HG03064 (cell line): ENCODE data around the gene FLOT1.

Source experiments
- ATAC-seq: cut with Tn5 transposase; IDR thresholded peaks from one replicate; pipeline ENCODE4 v1.9.1; 2021; ENCODE audit warnings: low read depth; ENCODE audit not compliant: unreplicated experiment

FLOT1 gene

DNA sequence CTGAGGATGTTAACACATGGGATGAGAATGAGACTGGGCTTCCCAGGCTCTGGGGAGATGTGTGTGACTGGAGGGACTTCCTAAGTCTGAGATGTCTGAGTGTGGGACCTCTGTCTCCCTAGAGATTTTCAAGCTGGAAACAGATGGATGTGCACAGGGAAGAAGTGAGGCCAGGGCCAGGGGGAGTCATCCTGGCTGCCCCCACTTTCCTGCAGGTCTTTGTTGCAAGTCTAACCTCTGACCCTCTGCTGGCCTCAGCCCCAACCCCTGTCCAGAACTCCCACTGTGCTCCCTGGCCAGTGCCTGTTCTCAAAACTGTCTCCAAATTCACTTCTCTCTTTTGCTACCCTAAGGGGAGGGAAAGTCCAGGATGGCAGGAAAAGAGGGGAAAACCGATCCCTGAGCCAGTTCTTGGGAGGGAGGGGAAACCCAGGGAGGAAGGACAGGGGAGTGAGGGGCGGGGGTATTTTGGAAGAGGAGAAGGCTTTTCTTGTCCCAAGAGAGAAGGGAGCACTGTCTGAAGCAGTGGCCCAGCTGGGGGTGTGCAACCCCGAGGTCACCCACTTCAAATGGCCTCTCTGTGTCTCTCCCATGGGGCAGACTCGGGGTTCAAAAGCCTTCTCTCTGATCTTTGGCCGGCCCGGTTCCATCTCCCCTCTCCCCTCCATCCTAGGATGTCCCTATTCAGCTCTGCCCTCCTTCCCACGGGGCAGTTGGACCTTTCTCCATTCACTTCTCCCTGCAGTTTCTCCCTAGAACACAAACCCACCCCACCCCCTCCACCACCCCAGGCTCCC, 59.1 kb downstream of the FLOT1 start:
- no peak for ATAC-seq

DNA sequence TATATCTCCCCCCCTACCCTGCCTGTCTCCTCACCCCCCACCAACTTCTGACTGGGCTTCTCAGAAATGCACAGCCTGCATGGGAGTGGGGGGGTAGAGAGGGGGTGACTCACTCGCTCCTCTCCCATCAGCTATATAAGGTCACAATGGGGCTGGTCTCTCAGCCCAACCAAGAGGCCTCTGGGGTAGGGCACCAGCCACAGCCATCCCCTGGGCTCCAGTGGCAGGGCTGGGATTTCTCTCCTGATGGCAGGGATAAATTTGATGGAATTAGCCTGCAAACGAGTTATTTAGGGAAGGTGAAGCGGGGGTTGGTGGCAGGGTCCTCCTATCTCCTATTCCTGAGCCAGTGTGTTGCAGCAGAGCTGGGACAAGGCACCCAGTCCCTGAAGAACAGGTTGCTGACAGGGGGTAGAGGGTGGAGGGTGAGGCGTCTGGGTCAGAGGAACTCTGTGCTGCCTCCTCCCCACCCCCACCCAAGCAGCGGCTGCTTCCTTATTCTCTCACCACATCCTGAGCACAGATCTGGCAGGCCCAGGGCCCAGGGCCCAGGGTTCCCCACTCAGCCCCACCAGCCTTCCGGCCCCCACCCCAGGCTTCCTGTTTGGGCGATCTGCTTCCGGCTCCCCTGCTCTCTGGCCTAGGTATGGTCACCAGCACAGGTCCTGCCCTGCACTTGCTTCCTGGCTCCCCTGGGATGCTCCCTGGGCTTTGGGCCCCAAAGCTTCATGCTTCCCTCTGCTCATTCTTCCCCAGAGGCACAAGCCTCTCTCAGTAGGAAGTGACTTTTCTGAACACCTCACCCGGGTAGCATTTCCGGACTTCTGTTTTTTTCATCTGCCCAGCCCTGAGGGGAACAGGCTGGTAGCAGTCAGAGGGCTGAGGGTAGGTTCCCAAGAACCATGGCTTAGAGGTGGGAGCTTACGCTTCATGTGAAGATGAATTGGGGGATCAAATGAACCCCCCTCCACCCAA, 60.1 kb downstream of the FLOT1 start:
- peak; percentile 51 for ATAC-seq

DNA sequence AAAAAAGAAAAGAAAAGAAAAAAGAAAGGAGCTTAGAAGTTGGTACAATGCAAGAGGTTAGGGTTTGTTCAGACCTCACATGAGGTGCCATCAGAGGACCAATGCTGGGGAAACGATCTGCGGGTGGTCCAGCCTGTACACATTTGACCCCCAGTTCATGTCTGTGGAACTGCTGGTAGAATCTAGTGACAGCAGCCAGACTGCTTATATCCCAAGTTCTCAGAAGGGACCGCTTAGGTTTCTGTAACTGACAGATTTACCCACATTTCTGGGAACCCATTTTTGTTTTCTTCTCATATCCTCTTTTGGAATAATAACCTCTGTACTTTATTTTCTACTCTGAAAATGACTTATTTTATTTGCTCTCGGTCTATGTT, 60.7 kb downstream of the FLOT1 start:
- no peak for ATAC-seq

DNA sequence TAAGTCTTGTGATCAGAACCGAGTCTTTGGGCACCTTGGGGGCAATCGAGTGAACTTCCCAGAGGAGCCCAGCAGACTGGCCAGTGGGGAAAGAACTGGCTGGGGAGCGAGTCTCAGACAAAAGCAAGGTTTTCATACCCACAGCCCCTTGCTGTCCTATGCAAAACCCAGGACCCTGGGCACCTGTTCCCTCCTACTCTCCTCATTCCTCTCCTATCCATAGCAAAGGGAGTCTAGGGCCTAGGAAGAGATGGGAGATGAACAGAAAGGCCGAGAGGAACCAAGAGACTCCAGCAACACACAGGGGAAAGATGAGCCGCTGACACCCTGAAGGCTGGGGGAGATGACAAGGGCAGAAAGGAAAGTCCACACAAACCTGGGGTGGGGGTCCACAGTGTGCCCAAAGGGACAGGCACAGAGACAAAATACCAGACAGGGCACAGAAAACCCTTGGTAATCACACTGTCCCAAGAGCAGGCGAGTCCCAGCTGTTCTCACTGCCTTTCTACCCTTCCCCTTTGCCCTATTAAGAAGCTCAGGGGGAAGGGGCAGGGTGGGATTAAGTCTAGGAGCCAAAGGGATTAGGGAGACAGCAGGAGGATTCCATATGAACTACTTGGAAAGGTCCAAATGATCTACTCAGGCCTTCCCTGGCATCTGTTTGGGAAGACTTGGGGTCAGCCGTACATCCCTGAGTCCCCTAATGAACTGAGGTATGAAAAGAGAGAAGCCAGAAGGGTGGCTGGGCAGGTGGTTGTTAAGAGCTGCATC, 62.5 kb downstream of the FLOT1 start:
- no peak for ATAC-seq

DNA sequence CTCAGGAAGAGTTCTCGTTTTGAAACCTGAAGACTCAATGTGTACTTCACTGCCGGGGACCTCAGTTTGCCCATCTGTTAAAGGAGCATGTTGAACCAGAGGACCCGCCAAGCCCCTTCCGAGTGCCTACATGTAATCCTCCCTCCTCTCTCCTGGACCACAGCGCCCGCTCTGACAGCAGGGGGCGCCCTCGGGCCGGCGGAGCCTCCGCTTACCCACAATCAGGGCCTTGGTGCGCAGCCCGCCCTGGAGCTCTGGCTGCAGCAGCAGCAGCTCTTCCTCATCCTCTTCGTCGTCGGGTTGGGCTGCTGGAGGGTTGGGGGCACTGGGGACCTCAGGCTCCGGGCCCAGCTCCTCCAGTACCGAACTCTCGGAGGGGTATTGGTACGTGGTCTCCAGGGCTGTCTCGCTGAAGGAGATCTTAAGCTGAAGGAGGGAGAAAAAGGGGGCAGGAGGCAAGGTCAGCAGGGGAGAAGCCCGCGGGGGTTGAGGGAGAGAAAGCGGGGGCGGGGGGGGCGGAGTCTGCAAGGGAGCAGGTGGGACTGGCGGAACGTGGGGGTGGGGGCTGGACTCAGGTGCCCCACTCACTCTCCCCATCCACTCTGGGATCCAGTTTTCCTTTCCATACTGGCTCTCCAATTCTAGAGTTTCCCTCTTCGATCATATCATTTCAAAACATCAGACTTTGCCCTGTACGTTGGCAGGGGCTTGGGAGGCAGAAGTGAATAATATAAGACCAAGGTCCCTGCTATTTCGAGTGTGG, 63.3 kb downstream of the FLOT1 start:
- no peak for ATAC-seq
